GM23338 (cell line): ENCODE measurements around the gene SEM1. TPM values are rescaled to one million over a fixed set of nuclear protein-coding genes. Genes with fewer than 3 reads are reported as not detected.

Source experiments
- ATAC-seq: fragments of 200-7000 bp; cut with Tn5 transposase; 3 replicates; pipeline ENCODE4 v1.9.1; 2020
- DNase-seq: peaks from one replicate; pipeline ENCODE4 v3.0.0-alpha.2; 2015; ENCODE audit warnings: low spot score
- H2AFZ ChIP-seq: fragments of 200-600 bp; sonication (generic); 2 replicates; pipeline ENCODE4 v1.8.0; 2016; ENCODE audit warnings: antibody characterized with exemption, mild to moderate bottlenecking, moderate library complexity
- H3F3A ChIP-seq: fragments of 200-600 bp; sonication (generic); replicated peaks from 2 replicates; pipeline ENCODE4 v1.8.0; 2017; ENCODE audit warnings: antibody characterized with exemption, mixed run types, low read depth
- H3K27ac ChIP-seq: fragments of 200-600 bp; sonication (generic); 2 replicates; pipeline ENCODE4 v1.6.1; 2016; ENCODE audit warnings: low read depth
- H3K27me3 ChIP-seq: fragments of 200-600 bp; sonication (generic); 2 replicates; pipeline ENCODE4 v1.8.0; 2016; ENCODE audit warnings: mild to moderate bottlenecking, mixed run types, moderate library complexity; ENCODE audit not compliant: insufficient read depth
- H3K36me3 ChIP-seq: fragments of 200-600 bp; sonication (generic); 2 replicates; pipeline ENCODE4 v1.8.0; 2016; ENCODE audit warnings: mild to moderate bottlenecking; ENCODE audit not compliant: insufficient read depth
- H3K4me1 ChIP-seq: fragments of 200-600 bp; sonication (generic); 2 replicates; pipeline ENCODE4 v1.8.0; 2016; ENCODE audit warnings: mild to moderate bottlenecking, moderate library complexity; ENCODE audit not compliant: insufficient read depth
- H3K4me2 ChIP-seq: fragments of 200-600 bp; sonication (generic); 2 replicates; pipeline ENCODE4 v1.7.1; 2017; ENCODE audit warnings: mixed run types
- H3K4me3 ChIP-seq: fragments of 200-600 bp; sonication (generic); 2 replicates; pipeline ENCODE4 v1.6.1; 2016; ENCODE audit warnings: mixed run types
- H3K79me2 ChIP-seq: fragments of 200-600 bp; sonication (generic); replicated peaks from 2 replicates; pipeline ENCODE4 v1.8.0; 2017; ENCODE audit warnings: mild to moderate bottlenecking; ENCODE audit not compliant: insufficient read depth
- H3K9me2 ChIP-seq: fragments of 200-600 bp; sonication (generic); 2 replicates; pipeline ENCODE4 v1.8.0; 2017; ENCODE audit not compliant: insufficient read depth
- H4K20me1 ChIP-seq: fragments of 200-600 bp; sonication (generic); replicated peaks from 2 replicates; pipeline ENCODE4 v1.8.0; 2017; ENCODE audit warnings: mild to moderate bottlenecking; ENCODE audit not compliant: insufficient read depth
- H3K27ac Mint-ChIP-seq: 2 replicates; pipeline ENCODE4 v1.8.0; 2020; ENCODE audit warnings: inconsistent platforms, mild to moderate bottlenecking, moderate library complexity, mixed read lengths
- H3K27me3 Mint-ChIP-seq: 3 replicates; pipeline ENCODE4 v1.8.0; 2022; ENCODE audit warnings: low read depth, mild to moderate bottlenecking, moderate library complexity, mixed read lengths, inconsistent platforms; ENCODE audit not compliant: insufficient read depth, poor library complexity
- H3K36me3 Mint-ChIP-seq: 3 replicates; pipeline ENCODE4 v1.8.0; 2021; ENCODE audit warnings: low read depth, mild to moderate bottlenecking, inconsistent platforms, moderate library complexity, mixed read lengths
- H3K4me1 Mint-ChIP-seq: 3 replicates; pipeline ENCODE4 v1.8.0; 2020; ENCODE audit warnings: mild to moderate bottlenecking, inconsistent platforms, mixed read lengths
- H3K4me3 Mint-ChIP-seq: 3 replicates; pipeline ENCODE4 v1.8.0; 2021; ENCODE audit warnings: moderate library complexity, mild to moderate bottlenecking, inconsistent platforms, mixed read lengths
- H3K9me3 Mint-ChIP-seq: 3 replicates; pipeline ENCODE4 v1.8.0; 2020; ENCODE audit warnings: moderate library complexity, mild to moderate bottlenecking, inconsistent platforms, mixed read lengths
- CREB1 ChIP-seq: fragments of 250-450 bp; sonication (Bioruptor Pico); IDR thresholded peaks from 2 replicates; pipeline ENCODE4 v1.5.0; 2020; ENCODE audit warnings: low read depth, mild to moderate bottlenecking, moderate library complexity
- ETS1 ChIP-seq: IDR thresholded peaks from 2 replicates; pipeline ENCODE4 v1.6.1; 2016; ENCODE audit warnings: antibody characterized with exemption
- EZH2 ChIP-seq: fragments of 200-600 bp; sonication (generic); IDR thresholded peaks from one replicate; pipeline ENCODE4 v1.8.0; 2017; ENCODE audit warnings: antibody characterized with exemption, mild to moderate bottlenecking, low read depth; ENCODE audit not compliant: unreplicated experiment
- EZH2phosphoT487 ChIP-seq: fragments of 200-600 bp; sonication (generic); IDR thresholded peaks from one replicate; pipeline ENCODE4 v1.8.1; 2018; ENCODE audit warnings: antibody characterized with exemption; ENCODE audit not compliant: unreplicated experiment
- NANOG ChIP-seq: IDR thresholded peaks from 2 replicates; pipeline ENCODE4 v1.6.1; 2016; ENCODE audit warnings: antibody characterized with exemption, borderline replicate concordance
- POLR2AphosphoS5 ChIP-seq: IDR thresholded peaks from 2 replicates; pipeline ENCODE4 v1.6.1; 2016; ENCODE audit warnings: antibody characterized with exemption, low read depth
- ZNF114 ChIP-seq: fragments of 250-450 bp; sonication (Bioruptor Pico); IDR thresholded peaks from 2 replicates; pipeline ENCODE4 v1.5.0; 2020; ENCODE audit warnings: mild to moderate bottlenecking, moderate library complexity
- ZNF462 ChIP-seq: fragments of 250-450 bp; sonication (Bioruptor Pico); IDR thresholded peaks from 2 replicates; pipeline ENCODE4 v1.5.0; 2020; ENCODE audit warnings: mild to moderate bottlenecking, moderate library complexity
- polyA plus RNA-seq: library from polyadenylated mRNA; unstranded; fragments of >200 nt; fragmentation: Nextera tagmentation; extraction: Ambion mirVana; gene quantifications from 2 replicates; pipeline ENCODE4 v1.2.1, GENCODE V29; 2016
- total RNA-seq: library from RNA; depleted of rRNA; stranded (reverse); fragments of >200 nt; shearing (Covaris generic); gene quantifications from 2 replicates; pipeline ENCODE4 v1.2.3, GENCODE V29; 2014

The SEM1 gene
- total and polyA plus RNA-seq, 2 experiments from 2014 or later = 71.7 to 1,042 TPM

GRCh38 chr7:96718107-96719003 is 8.7 kb upstream of the SEM1 start:
- no peak for TF ChIP-seq ZNF114 (CRISPR knock-in tag)
- no peak for TF ChIP-seq EZH2
- TF ChIP-seq POLR2AphosphoS5 = no peak
- Histone ChIP-seq H4K20me1 (no peaks in the 10 kb centered on the region), H3K4me3 (no peak overlapping the region), H3K27me3 (no peaks in the 10 kb centered on the region), H3K27ac (peak overlapping the region; percentile 17; the same call in 1 of the 2 replicates), H3K4me2 (0 out of 2 replicates have a peak overlapping the region, but pooled peaks have one; percentile 7), H3K9me2 (0 out of 2 replicates have a peak, but pooled peaks cover 6% of the 10 kb centered on the region), H3K36me3 (no peaks in the 10 kb centered on the region), H2AFZ (no peak overlapping the region), H3F3A (no peaks in the 10 kb centered on the region), H3K79me2 (no peaks in the 10 kb centered on the region), H3K4me1 (peaks cover 28% of the 10 kb centered on the region)
- H3K27ac Mint-ChIP-seq = no peak overlapping the region
- no peaks in the 10 kb centered on the region for H3K27me3 Mint-ChIP-seq
- ATAC-seq (no peak), DNase-seq (peak; percentile 57)
- no peak overlapping the region for H3K4me3 Mint-ChIP-seq
- no peaks in the 10 kb centered on the region for H3K36me3 Mint-ChIP-seq
- peaks cover 15% of the 10 kb centered on the region for H3K9me3 Mint-ChIP-seq
- peaks cover 17% of the 10 kb centered on the region for H3K4me1 Mint-ChIP-seq

- Histone ChIP-seq H3K4me3 (no peak overlapping the region), H3K79me2 (peaks cover 12% of the 10 kb centered on the region), H4K20me1 (no peaks in the 10 kb centered on the region), H3F3A (no peaks in the 10 kb centered on the region), H3K27ac (no peak overlapping the region), H3K27me3 (no peaks in the 10 kb centered on the region), H3K4me1 (peaks cover 15% of the 10 kb centered on the region; the same call in 1 of the 2 replicates), H2AFZ (no peak overlapping the region), H3K36me3 (no peaks in the 10 kb centered on the region), H3K4me2 (no peak overlapping the region), H3K9me2 (0 out of 2 replicates have a peak, but pooled peaks cover 3% of the 10 kb centered on the region)
- no peak for ATAC-seq
- no peak overlapping the region for H3K27ac Mint-ChIP-seq
- H3K27me3 Mint-ChIP-seq = peaks cover 6% of the 10 kb centered on the region
- peaks cover 14% of the 10 kb centered on the region; the same call in 2 of the 3 replicates for H3K36me3 Mint-ChIP-seq
- H3K4me1 Mint-ChIP-seq = no peaks in the 10 kb centered on the region; the same call in 2 of the 3 replicates
- H3K9me3 Mint-ChIP-seq = peaks cover 36% of the 10 kb centered on the region
- H3K4me3 Mint-ChIP-seq = no peak overlapping the region
- no peak for DNase-seq
- no peak for TF ChIP-seq ZNF114 (CRISPR knock-in tag)
- TF ChIP-seq ZNF462 = no peak
- TF ChIP-seq EZH2phosphoT487 = no peak
- TF ChIP-seq CREB1 = no peak
- TF ChIP-seq ETS1 = no peak
- TF ChIP-seq NANOG = no peak
- TF ChIP-seq EZH2 = no peak
These were observed 3.4 kb upstream of the SEM1 start for GRCh38 chr7:96713037-96713436.
